GM12878 (cell line): Measurements from ENCODE around the gene SH2B3. TPM values are rescaled to one million over a fixed set of nuclear protein-coding genes. Genes with fewer than 3 reads are reported as not detected.
A peak's percentile ranks its signal among the peaks of the same experiment; 100 is the strongest.

Experiments used
- ATF7 ChIP-seq: fragments of 450-650 bp; IDR thresholded peaks from 2 replicates; pipeline ENCODE4 v1.6.1; 2016; ENCODE audit warnings: low read depth, mild to moderate bottlenecking
- BCLAF1 ChIP-seq: fragments of 450-650 bp; IDR thresholded peaks from 2 replicates; pipeline ENCODE4 v1.6.1; 2017; ENCODE audit warnings: antibody characterized with exemption, mild to moderate bottlenecking, moderate library complexity
- CBX5 ChIP-seq: sonication (generic); IDR thresholded peaks from 2 replicates; pipeline ENCODE4 v1.6.1; 2016; ENCODE audit warnings: low read depth, moderate library complexity, mild to moderate bottlenecking, inconsistent platforms
- ESRRA ChIP-seq: IDR thresholded peaks from 2 replicates; pipeline ENCODE4 v1.6.1; 2012; ENCODE audit warnings: mild to moderate bottlenecking, low read length, improper control_type of control experiment
- IKZF1 ChIP-seq: fragments of 450-650 bp; conservative IDR thresholded peaks from 2 replicates; pipeline ENCODE4 v1.6.1; 2017; ENCODE audit warnings: antibody characterized with exemption, mild to moderate bottlenecking
- IKZF2 ChIP-seq, 2 experiments: fragments of 450-650 bp; IDR thresholded peaks; 2 replicates each; pipeline ENCODE4 v1.6.1; 2017; ENCODE audit warnings: mild to moderate bottlenecking in 2 of 2, moderate library complexity in 2 of 2
- NFIC ChIP-seq: IDR thresholded peaks from 2 replicates; pipeline ENCODE4 v1.6.1; 2012; ENCODE audit warnings: low read depth, mild to moderate bottlenecking, inconsistent platforms, low read length, moderate library complexity
- POLR2A ChIP-seq: IDR thresholded peaks from 2 replicates; pipeline ENCODE4 v1.6.1; 2011; ENCODE audit warnings: low read depth, mild to moderate bottlenecking, low read length
- SPI1 ChIP-seq: IDR thresholded peaks from 2 replicates; pipeline ENCODE4 v1.6.1; 2011; ENCODE audit warnings: low read depth, mild to moderate bottlenecking, low read length, moderate library complexity, borderline replicate concordance; ENCODE audit not compliant: insufficient read depth
- WRNIP1 ChIP-seq: IDR thresholded peaks from 2 replicates; pipeline ENCODE4 v1.6.1; 2011; ENCODE audit warnings: low read depth, low read length, improper control_type of control experiment, borderline replicate concordance
- ZNF592 ChIP-seq: fragments of 450-650 bp; IDR thresholded peaks from 2 replicates; pipeline ENCODE4 v1.6.1; 2017; ENCODE audit warnings: mild to moderate bottlenecking, moderate library complexity
- polyA plus RNA-seq, 11 experiments: library from polyadenylated mRNA; depleted of rRNA in 4 of 11; unstranded in 6 of 11; stranded (reverse) in 5 of 11; fragments of >200 nt; fragmentation: Nextera tagmentation in 4 of 11; fragmentation: Illumina TruSeq in 1 of 11; extraction: Ambion mirVana in 4 of 11; extraction: Trizol in 1 of 11; gene quantifications; 1 replicate in 1 of 11; 2 replicates in 10 of 11; pipeline versions ENCODE4 v1.2.1 to v1.2.3, GENCODE V29; 2011 to 2016; ENCODE audit warnings: inconsistent platforms in 2 of 11, missing spikeins in 2 of 11, low read depth in 1 of 11
- total RNA-seq, 4 experiments: library from RNA; depleted of rRNA in 3 of 4; stranded (reverse); fragments of >200 nt in 3 of 4; fragmentation: Illumina TruSeq in 1 of 4; extraction: Trizol in 1 of 4; gene quantifications; 2 replicates each; pipeline versions ENCODE4 v1.2.1 to v1.2.3, GENCODE V29; 2013 to 2021

Gene SH2B3
- total and polyA plus RNA-seq, 10 of the 15 experiments (the other 5 are each of a cell fraction or from before 2014, with no cell fraction given): 5.8 to 46.4 (median 23.3) TPM

DNA sequence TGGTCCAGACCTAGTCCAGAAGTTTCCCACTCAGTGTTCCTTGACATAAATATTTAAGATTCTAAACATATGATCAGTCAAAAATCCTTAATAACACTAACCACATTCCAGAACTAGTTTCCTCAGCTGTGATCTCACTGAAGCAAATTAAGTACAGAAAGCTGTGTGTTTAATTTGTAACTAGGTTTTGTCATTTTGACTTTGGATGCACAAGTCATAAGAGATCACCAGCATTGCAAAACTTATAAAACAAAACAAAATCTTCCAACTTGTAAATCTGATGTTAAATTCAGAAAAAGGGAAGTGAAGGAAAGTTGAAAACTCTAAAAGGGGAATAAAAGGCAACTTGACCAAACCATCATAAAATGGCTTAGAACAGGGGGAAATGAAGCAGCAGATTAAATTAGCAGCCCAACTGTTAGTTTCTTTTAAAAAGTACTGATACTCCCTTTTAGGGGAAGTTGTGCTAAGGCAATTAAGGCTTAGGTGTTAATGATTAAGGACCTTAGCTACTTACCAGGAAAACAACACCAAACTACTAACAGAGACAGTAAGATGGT lies 56.6 kb downstream of the SH2B3 start (continued):
- TF ChIP-seq SPI1: peak; percentile 52; the same call in 1 of the 2 replicates
- TF ChIP-seq IKZF1: peak; percentile 45
- TF ChIP-seq NFIC: no peak
- TF ChIP-seq CBX5: no peak
- peak; percentile 32; the same call in 1 of the 2 replicates for TF ChIP-seq ATF7
- no peak for TF ChIP-seq BCLAF1
- no peak for TF ChIP-seq ZNF592
- no peak for TF ChIP-seq ESRRA
- TF ChIP-seq POLR2A: no peak
- TF ChIP-seq IKZF2 (IDR thresholded peaks at IDR 0.05): peak in 1 of 2 experiments; percentile 56; a peak in 2 of 4 replicates
- no peak for TF ChIP-seq WRNIP1
- TF ChIP-seq, all 136 proteins: peak for 7
